Glomerular endothelial cell (primary cell): ENCODE results near the gene SERPINB3. TPM values are rescaled to one million over a fixed set of nuclear protein-coding genes. Genes with fewer than 3 reads are reported as not detected.
"Not testable (repeated sequence)": the region's sequence is repeated elsewhere in the genome, so short reads cannot be mapped to it uniquely, and the experiment has no call there.

Experiments
- DNase-seq: peaks from one replicate; pipeline ENCODE4 v3.0.0-alpha.2; 2011; ENCODE audit warnings: low read depth, low spot score; ENCODE audit errors: extremely low read depth
- total RNA-seq: library from RNA; depleted of rRNA; stranded (reverse); fragments of >200 nt; gene quantifications from 2 replicates; pipeline ENCODE4 v1.2.3, GENCODE V29; 2015

The SERPINB3 gene
- total RNA-seq, 1 donor from 2014 or later: not detected

DNA sequence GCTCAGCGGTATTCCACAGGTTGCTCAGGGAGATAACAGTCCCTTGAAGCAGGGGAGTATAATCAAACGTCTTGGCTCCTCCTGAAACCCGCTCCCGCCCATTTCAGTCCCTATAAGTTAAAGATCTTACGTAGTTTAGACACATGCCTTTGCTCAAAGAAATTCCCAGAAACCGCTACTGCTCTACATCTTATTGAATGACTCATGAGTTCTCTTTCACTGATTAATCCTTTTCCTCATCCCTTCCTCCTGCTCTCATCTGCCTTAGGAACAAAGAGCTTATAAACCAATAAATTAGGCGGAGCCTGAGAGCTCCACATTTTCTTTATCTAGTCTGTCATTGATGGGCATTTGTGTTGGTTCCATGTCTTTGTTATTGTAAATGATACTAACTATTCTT, 13.5 kb downstream of the SERPINB3 start:
- no peak for DNase-seq

DNA sequence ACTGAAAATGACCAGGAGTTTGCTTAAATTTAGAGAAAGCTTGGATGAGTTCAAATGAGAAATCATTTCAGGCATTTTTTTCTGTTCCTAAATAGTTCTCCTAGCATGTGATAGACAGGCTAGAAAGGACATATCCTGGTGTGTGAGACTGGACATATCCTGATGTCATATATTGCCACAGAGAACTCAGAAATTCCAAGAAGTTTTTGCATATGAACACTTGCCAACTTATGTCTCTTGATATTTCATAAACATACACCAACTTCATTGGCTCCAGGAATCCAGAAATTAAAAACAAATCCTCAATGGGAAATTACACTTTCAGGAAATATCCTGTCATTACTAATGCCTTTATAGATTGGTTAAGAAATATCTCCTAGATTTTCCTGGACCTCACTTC, 14.8 kb downstream of the SERPINB3 start:
- DNase-seq: peak; percentile 12

DNA sequence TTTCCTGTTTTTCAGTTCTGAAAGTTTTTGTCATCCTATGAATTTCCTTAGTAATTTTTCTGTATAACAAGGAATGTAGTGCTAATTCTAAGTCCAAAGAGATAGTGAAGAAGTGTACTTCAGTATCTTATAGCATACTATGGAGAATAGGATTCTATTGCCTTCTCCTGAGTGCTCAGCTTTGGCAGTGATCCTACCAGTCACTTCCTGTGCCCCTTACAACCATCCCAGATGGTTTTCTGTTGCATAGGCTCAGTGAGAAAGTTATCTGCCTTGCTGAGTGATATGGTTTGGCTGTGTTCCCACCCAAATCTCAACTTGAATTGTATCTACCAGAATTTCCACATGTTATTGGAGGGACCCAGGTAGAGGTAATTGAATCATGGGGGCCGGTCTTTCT, 17.0 kb downstream of the SERPINB3 start:
- not testable (repeated sequence) for DNase-seq

DNA sequence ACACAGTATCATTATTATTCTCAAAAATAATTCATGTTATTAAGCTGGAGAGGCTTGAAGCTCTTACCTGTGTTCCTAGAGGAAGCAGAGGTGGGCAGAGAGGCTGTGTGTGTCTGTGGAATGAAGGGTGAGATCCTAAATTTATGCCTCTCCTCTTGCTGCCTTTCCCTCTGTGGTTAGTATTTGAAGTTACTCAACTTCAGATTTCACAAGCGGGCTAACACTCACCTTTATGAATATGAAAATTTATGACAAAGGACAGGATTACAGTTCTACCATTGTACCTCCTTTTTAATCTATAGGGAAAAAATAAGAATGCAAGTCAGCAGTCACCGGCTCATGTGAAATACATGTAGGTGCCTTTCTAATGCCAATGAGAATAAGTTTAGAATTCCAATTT, 17.6 kb downstream of the SERPINB3 start, which contains the start of gene SERPINB4:
SERPINB4 (minus strand) TSS at position 115 of the 400 bp plus-strand sequence. CDS start 679 bp downstream, outside the sequence.
- not testable (repeated sequence) for DNase-seq

DNA sequence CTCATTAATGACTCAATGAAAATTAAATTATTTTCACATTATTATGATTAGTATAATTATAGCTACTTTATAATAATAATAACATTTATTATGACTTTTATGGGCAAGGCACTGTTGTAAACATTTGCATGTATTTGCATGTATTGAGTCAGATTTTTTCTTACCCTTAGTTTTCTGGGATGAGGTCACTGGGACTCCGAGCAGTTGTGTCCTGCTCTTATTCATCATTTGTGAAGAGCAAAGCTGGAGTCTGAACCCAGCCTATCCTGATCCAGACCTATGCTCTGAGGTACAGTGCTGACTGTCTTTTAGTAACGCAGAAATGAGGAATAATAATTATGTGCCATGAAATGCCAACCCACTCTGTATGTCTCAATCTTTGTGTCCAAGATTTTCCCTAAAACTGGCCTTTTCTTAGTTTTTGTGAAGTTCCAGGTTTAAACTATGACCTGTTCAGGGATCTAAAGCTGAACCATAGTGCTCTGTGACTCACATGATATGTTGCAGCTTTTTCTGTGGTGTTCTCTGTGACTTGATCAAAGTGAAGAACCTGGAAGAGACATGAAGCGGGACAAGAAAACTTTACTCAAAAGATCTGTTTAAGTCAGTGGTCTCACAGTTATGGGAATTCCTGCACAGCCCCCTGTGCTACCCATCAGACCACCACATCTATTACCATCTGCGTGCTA, 18.9 kb downstream of the SERPINB3 start:
- DNase-seq: not testable (repeated sequence)

DNA sequence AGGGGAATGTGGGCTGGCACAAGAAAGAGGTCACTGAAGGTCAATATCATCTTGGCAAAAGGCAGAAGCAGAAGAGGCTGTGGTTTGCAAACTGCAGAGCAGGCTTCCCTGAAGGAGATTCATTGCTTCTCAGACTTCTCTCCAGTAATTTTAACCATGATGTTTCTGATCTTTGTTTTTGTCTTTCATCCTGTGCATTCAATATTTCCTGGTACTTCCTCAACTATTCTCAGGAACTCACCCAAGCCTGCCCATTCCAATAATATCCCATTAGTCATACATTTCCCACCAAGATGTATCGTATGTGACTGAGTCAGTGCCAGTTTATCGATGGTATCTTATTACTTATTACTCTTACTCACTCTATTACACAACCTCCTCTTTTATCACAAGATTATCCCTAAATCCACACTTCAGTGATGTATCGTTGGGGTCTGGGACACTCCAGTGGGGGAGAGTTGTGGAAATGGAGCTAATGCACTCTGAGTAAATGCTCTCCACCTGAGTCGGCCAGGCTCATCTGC, 20.5 kb downstream of the SERPINB3 start:
- DNase-seq: not testable (repeated sequence)

DNA sequence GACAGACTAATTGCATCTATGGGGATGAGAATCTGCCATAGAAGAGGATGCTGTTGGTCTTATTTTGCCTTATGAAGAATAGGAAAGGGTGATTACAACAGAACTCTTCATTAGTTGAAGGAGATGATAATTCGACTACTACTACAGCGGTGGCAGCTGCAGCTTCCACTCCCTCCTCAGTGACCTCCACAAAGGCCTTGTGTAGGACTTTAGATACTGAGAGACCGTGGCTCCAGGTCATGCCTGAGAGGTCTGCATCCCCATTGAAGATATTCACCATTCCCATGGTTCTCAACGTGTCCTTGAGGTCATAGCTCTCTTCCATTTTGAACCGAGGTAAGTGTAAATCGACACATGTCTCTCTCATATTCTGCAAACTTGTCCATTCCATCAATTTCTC, 24.0 kb downstream of the SERPINB3 start:
- no peak for DNase-seq

DNA sequence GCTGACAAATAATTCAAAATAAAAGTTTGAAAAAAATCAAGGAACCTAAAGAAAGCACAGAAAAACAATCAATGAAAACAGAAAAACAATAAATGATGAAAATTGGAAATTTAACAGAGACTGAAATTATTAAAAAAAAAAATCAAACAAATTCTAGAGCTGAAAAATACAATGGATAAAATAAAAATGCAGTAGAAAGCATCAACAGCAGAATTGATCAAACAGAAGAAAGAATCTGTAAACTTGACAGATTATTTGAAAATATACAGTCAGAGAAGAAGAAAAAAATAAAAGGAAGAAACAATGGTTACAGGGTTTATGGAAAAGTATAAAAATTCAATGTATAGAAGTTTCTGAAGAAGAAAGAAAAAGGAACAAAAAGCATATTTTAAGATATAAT, 33.9 kb downstream of the SERPINB3 start:
- no peak for DNase-seq

DNA sequence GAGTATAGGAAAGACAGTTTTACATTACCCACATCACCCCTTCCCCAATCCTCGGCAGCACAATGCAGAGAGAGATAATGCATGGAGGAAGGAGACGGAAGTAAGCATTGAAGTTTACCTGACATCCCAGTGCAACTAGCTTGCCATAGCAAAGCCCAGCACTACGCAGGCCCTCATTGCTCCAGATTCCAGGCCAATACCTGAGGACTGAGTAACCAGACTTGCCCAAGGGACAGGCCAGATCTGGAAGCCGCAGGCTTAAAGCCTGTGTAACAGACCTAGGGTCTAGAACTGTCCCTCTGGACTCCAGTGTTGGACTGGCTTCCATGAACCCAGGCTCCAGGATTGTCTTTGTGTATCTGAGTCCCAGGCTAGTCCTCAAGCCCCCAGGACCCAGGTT, 35.3 kb downstream of the SERPINB3 start:
- DNase-seq: no peak

DNA sequence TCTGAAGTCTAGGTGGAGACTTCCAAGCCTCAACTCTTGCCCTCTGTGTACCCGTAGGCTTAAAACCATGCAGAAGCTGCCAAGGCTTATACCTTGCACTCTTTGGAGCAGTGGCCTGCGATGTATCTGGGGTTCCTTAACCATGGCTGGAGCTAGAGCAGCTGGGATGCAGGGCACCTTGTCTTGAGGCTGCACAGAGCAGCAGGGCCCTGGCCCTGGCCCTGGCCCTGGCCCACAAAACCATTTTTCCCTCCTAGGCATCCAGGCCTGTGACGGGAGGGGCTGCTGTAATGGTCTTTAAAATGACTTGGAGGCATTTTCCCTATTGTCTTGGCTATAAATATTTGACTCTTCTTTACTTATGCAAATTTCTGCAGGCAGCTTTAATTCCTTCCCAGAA, 36.8 kb downstream of the SERPINB3 start:
- DNase-seq: no peak

DNA sequence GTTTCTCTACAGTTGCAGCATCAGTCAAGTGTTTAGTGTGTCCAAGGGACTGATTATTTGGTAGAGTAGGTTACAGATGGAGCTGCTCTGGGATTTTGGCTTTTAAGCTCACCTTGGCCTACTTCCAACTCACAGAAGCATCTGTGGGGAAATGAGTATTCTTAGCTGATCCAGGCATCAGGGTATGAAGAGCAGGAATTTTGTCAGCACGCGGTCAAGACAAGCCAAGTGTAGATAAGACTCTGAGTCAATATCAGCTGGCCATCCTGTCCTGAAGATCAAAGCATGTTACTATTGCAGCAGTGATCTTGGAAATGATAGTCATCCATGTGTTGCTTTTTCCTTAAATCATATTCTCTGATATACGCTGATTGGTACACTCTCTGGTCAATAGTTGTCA, 42.0 kb downstream of the SERPINB3 start:
- no peak for DNase-seq

DNA sequence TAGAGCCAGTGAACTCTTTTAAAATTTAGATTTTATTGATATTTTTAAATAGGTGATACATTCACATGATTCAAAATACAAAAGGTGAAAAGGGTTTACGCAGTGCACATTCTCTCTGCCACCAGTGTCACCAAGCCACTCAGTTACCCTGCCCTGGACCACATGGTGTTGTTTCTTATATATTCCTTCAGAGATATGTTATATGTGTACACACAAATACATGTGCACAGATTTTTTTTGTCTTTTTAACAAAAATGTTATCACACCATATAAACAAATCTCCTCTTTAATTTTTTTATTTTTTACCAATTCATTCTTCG, 43.8 kb downstream of the SERPINB3 start:
- DNase-seq: no peak

DNA sequence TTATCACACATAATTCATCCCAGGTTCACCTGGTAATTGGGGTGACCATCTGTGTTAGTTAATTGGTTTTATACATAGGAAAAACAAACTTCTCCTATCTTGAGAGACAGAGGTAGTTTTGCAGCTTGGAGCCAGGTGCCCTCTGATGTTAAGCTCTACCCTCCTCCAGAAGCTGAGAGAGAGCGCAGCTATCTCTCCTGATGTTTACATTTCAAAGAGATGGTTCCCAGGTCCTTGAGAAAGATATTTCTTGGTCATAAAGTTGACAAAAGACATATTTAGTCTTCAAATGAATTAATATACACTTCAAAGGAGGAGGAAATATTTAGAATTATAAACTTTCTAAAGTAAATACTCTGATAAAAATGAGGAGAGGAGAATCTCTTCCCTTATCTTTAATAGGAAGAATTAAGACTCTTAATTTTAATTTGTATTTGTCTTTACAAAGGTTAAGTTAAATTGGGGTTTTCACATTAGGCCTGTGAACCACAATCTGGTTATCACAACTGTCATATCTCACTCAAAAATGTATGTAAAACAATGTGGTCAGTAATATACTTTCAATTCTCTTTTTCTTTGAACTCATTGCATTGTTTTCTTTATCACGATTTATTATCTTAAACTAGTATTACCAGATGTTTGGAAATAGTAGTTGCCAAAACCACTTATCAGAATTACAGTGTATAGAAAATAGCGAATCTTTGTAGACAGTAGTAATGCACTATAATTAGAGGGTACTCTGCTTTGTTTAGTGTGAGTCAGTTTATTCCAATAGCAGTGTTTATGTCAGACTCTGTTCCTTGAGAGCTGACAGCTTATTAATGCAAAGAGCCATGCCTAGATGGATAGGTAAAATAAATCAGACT, 44.4 kb downstream of the SERPINB3 start:
- DNase-seq: no peak

DNA sequence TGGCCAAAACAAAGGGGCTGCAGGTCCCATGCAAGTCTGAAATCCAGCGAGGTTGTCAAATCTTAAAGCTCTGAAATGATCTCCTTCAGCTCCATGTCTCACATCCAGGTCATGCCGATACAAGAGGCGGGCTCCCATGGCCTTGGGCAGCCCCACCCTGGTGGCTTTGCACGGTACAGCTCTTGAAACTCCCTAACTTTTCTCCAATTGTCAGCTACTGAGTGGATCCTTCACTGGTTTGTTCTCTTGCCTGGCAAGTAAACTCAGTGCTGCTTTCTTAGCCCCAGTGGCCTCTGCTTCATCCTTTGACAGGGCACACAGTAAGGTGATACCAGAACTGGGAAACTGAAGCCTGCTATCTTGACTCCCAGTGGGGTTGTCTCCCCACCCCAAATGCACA, 48.3 kb downstream of the SERPINB3 start:
- DNase-seq: no peak

DNA sequence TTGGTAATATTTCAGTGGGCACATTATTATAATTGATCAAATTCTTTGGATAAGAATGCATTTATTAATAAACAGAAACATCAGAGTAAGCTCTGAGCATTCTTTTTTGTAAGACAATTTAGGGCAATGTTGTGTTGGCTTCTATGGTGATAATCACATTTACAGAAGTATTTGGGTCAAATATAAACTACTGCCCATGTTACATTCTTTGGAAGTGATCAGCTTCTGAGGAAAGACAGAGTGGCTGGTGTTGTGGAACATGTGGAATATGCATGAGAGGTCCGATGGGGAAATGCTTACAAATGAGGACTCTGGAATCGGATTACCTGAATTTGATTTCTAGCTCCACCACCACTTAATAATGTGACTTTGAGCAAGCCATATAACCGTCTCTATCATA, 55.2 kb downstream of the SERPINB3 start:
- DNase-seq: no peak

Other genes with a start within 250 kb of the SERPINB3 start
- 36.9 and 39.1 TPM in 2 replicates for gene VPS4B, start 239.4 kb downstream of the SERPINB3 start, total RNA-seq
- gene SERPINB5, start 184.9 kb downstream of the SERPINB3 start, total RNA-seq: not detected in 2 replicates
- not detected in 2 replicates for gene SERPINB12, start 119.5 kb downstream of the SERPINB3 start, total RNA-seq
- not detected in 2 replicates for gene SERPINB13, start 74.5 kb downstream of the SERPINB3 start, total RNA-seq
- not detected in 2 replicates for gene SERPINB4, start 17.6 kb downstream of the SERPINB3 start, total RNA-seq
- not detected in 2 replicates for gene SERPINB11, start 41.1 kb upstream of the SERPINB3 start, total RNA-seq
- 0.58 and 0.82 TPM in 2 replicates for gene SERPINB7, start 113.5 kb upstream of the SERPINB3 start, total RNA-seq
- gene SERPINB2, start 225.8 kb upstream of the SERPINB3 start, total RNA-seq: 10.5 and 33.7 TPM in 2 replicates
- gene SERPINB10, start 246.1 kb upstream of the SERPINB3 start, total RNA-seq: not detected in 2 replicates